Head of caudate nucleus (tissue), 42 donors: Measurements from ENCODE around the gene MIF4GD.
"Not testable (repeated sequence)": the region's sequence is repeated elsewhere in the genome, so short reads cannot be mapped to it uniquely, and the experiment has no call there.

Experiments used
- DNase-seq, 42 donors: peaks; one replicate each; pipeline versions ENCODE4 v3.0.0 to v3.0.0-alpha.2; 2020 to 2021; ENCODE audit warnings: mixed read lengths in 7 of 42
- intact Hi-C: fragments of 100-400 bp; cut with DNase I; formaldehyde crosslinking; loops from one replicate; pipeline ENCODE4 v1.15.0; 2022

The MIF4GD gene

GRCh38 chr17:75289832-75290337, 18.9 kb upstream of the MIF4GD start:
- DNase-seq, result peak in 41 of 42 donors; percentile 33 to 82 (median 60)
- intact Hi-C loops, result no loop called here

GRCh38 chr17:75289115-75289831, 18.2 kb upstream of the MIF4GD start, which contains the start of gene SLC25A19:
TSS of gene SLC25A19 (minus strand) at chr17:75289433. CDS start at chr17:75286764, 2,669 bp downstream.
- peak; percentile 97 to 100 (median 99) for DNase-seq
- intact Hi-C loops, result no loop called here

GRCh38 chr17:75288770-75289114, 17.7 kb upstream of the MIF4GD start:
- DNase-seq, result peak in 9 of 42 donors; percentile 29 to 51 (median 37)
- intact Hi-C loops, result no loop called here

- intact Hi-C loops, result no loop called here
- DNase-seq, result no peak
These were observed 17.3 kb upstream of the MIF4GD start for GRCh38 chr17:75288359-75288758.

- no peak for DNase-seq
- intact Hi-C loops, result no loop called here
These were observed 16.2 kb upstream of the MIF4GD start for GRCh38 chr17:75287221-75287620.

GRCh38 chr17:75285123-75285522, 14.1 kb upstream of the MIF4GD start:
- no peak for DNase-seq
- intact Hi-C loops, result no loop called here

GRCh38 chr17:75280189-75280588, 9.2 kb upstream of the MIF4GD start:
- intact Hi-C loops, DNase-seq: not testable (repeated sequence)

GRCh38 chr17:75277664-75278071, 6.6 kb upstream of the MIF4GD start:
- intact Hi-C loops, result no loop called here
- DNase-seq, result no peak

- no peak for DNase-seq
- intact Hi-C loops, result no loop called here
These were observed 3.1 kb upstream of the MIF4GD start for GRCh38 chr17:75273977-75274708.

- no peak for DNase-seq
- intact Hi-C loops, result no loop called here
These were observed 1.8 kb upstream of the MIF4GD start for GRCh38 chr17:75272848-75273184.

- peak in 19 of 42 donors; percentile 23 to 60 (median 41) for DNase-seq
- intact Hi-C loops, result no loop called here
These were observed 1.2 kb upstream of the MIF4GD start for GRCh38 chr17:75271955-75272847.

GRCh38 chr17:75271233-75271954, 363 bp upstream of the MIF4GD start:
- peak; percentile 26 to 92 (median 82) for DNase-seq
- intact Hi-C loops, result no loop called here

- peak in 39 of 42 donors; percentile 27 to 76 (median 53) for DNase-seq
These were observed 639 bp downstream of the MIF4GD start for GRCh38 chr17:75270218-75270965.

GRCh38 chr17:75269844-75270217, 1.2 kb downstream of the MIF4GD start:
- intact Hi-C loops, result no loop called here
- peak in 2 of 42 donors; percentile 16 to 18 for DNase-seq

More at GRCh38 chr17:75270218-75270965, 639 bp downstream of the MIF4GD start:
- intact Hi-C loops, result no loop called here

- intact Hi-C loops, result no loop called here
- no peak for DNase-seq
These were observed 3.4 kb downstream of the MIF4GD start for GRCh38 chr17:75267411-75268232.

GRCh38 chr17:75267153-75267410, 3.9 kb downstream of the MIF4GD start:
- intact Hi-C loops, result no loop called here
- peak in 11 of 42 donors; percentile 21 to 61 (median 37) for DNase-seq
